A375 (cell line): ENCODE results near the gene MOK. TPM values are rescaled to one million over a fixed set of nuclear protein-coding genes. Genes with fewer than 3 reads are reported as not detected.

Experiments used
- total RNA-seq: library from RNA; depleted of rRNA; stranded (reverse); fragments of >200 nt; shearing (Covaris generic); gene quantifications from 2 replicates; pipeline ENCODE4 v1.2.3, GENCODE V29; 2014; rRNA removed

The MOK gene
- total RNA-seq = 195 and 197 TPM in 2 replicates

GRCh38 chr14:102304611-102305506 is at the start of gene MOK:
Gene MOK, minus strand, starts transcription at chr14:102305164. Its CDS starts 196 bp downstream, at chr14:102304968.

DNA sequence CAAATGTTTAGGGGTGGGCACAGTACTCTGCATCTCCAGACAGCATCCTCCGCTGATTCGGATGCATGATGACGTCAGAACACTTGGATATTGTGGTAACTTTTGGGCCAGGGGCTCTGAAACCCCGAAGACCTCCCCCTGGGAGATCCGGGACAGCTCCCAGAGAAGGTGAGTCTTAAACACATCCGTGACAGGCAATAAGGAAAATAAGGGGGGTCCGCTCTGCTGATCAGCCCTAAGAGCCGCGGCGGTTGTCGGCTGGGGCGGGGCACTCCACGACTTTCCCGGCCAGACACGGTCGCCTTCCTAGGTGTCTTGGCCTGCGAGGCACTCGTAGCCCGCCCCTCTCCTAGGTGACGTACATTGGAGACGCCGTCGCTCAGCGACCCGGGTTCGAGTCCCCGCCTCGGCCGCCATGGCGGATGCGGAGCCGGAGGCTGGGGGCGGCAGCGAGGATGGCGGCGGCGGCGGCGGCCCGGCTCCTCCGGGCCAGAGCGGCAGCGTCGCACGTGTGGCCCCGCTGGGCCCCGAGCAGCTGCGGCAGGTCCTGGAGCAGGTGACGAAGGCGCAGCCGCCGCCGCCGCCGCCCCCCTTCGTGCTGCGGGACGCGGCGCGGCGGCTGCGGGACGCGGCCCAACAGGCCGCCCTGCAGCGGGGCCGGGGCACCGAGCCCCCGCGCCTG is 14.5 kb upstream of the MOK start, which contains the start of gene ZNF839:
TSS of gene ZNF839 (plus strand) at position 396 of the 682 bp plus-strand sequence. CDS start at position 416, 20 bp downstream.

Other genes with a start within 250 kb of the MOK start
- 225 and 231 TPM in 2 replicates for gene HSP90AA1, start 218.1 kb downstream of the MOK start, total RNA-seq
- gene WDR20, start 165.3 kb downstream of the MOK start, total RNA-seq = 9.5 and 9.7 TPM in 2 replicates
- gene ZNF839, start 14.6 kb upstream of the MOK start, total RNA-seq = 9.7 and 13.1 TPM in 2 replicates
- 43.6 and 47.6 TPM in 2 replicates for gene CINP, start 57.7 kb upstream of the MOK start, total RNA-seq
- 4.4 and 6.2 TPM in 2 replicates for gene TECPR2, start 57.8 kb upstream of the MOK start, total RNA-seq
- 12.7 and 14.0 TPM in 2 replicates for gene ANKRD9, start 204.6 kb upstream of the MOK start, total RNA-seq